Measurements from ENCODE around the gene AATF. TPM values are rescaled to one million over a fixed set of nuclear protein-coding genes. Genes with fewer than 3 reads are reported as not detected.

The AATF gene
- total and polyA plus RNA-seq, 2 donors (not counting 1 experiment from before 2014, with no cell fraction given) = 23.9 to 54.8 TPM

DNA sequence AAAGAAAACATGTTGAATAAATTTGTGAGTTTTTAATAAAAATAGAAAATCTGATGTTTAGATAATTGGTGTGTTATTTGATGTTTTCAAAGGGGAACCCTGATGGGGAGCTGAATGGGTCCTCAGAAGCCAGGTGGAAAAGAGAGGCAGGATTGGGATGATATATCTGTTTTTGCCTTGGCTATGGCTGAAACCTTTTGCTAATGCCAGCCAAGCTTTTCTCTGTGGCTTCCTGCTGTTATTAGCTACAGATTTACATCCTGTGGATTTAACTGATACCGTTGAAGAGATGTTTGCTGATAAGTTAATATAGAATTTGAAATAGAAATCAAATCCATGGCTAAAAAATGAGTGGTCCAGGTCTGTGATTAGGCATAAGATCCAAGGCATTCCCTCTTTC, 4.2 kb upstream of the AATF start:
- TF ChIP-seq, protein P1, sequence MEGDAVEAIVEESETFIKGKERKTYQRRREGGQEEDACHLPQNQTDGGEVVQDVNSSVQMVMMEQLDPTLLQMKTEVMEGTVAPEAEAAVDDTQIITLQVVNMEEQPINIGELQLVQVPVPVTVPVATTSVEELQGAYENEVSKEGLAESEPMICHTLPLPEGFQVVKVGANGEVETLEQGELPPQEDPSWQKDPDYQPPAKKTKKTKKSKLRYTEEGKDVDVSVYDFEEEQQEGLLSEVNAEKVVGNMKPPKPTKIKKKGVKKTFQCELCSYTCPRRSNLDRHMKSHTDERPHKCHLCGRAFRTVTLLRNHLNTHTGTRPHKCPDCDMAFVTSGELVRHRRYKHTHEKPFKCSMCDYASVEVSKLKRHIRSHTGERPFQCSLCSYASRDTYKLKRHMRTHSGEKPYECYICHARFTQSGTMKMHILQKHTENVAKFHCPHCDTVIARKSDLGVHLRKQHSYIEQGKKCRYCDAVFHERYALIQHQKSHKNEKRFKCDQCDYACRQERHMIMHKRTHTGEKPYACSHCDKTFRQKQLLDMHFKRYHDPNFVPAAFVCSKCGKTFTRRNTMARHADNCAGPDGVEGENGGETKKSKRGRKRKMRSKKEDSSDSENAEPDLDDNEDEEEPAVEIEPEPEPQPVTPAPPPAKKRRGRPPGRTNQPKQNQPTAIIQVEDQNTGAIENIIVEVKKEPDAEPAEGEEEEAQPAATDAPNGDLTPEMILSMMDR (IDR thresholded peaks at IDR 0.05) = no peak
- no peak for TF ChIP-seq EZH2 (IDR thresholded peaks at IDR 0.05; ENCODE audit: borderline replicate concordance, insufficient read depth, low read depth, low read length, poor library complexity, severe bottlenecking)
- H3K27me3 ChIP-seq (replicated peaks in 1 of 4; ENCODE audit: control extremely low read depth in 1 of 4, control insufficient read depth in 3 of 4, insufficient read depth in 4 of 4, low read length in 3 of 4) = peaks cover 0 to 82% (median 77%) of the 10 kb centered on the region in 4 experiments
- Mint-ChIP-seq H3K27me3 (peaks cover 58% of the 10 kb centered on the region), H3K4me3 (no peak overlapping the region), H3K9me3 (ENCODE audit: insufficient read depth) (no peaks in the 10 kb centered on the region), H3K4me1 (peaks cover 32% of the 10 kb centered on the region), H3K27ac (no peak overlapping the region)
- no peak overlapping the region for H3K4me3 ChIP-seq (ENCODE audit: control extremely low read depth in 1 of 5, extremely low read depth in 1 of 5, insufficient read depth in 1 of 5, low read depth in 2 of 5, low read length in 4 of 5)
- ChIA-PET CTCF (interaction anchor here (0.7 kb wide), 1 partner anchor 1475 kb away, joined by 4 read pairs; no protein-coding TSS in a partner anchor), POLR2A (no interaction called here)
- DNase-seq (peak; percentile 26), ATAC-seq (ENCODE audit: low read depth) (no peak)
- peaks cover 0 to 50% (median 14%) of the 10 kb centered on the region in 3 donors for H3K9me3 ChIP-seq (ENCODE audit: control extremely low read depth in 1 of 3, control insufficient read depth in 2 of 3, insufficient read depth in 1 of 3, low read length in 2 of 3)
- no peaks in the 10 kb centered on the region for H3K36me3 ChIP-seq (replicated peaks in 1 of 2; ENCODE audit: control extremely low read depth in 1 of 2, control insufficient read depth in 1 of 2, extremely low read depth in 1 of 2, insufficient read depth in 2 of 2, low read length in 1 of 2)
- H4K20me1 ChIP-seq (ENCODE audit: control insufficient read depth, insufficient read depth, low read length, poor library complexity, severe bottlenecking) = peaks cover 11% of the 10 kb centered on the region
- no peak overlapping the region for H3K27ac ChIP-seq (ENCODE audit: low read length in 2 of 2)
- H3K9ac ChIP-seq (ENCODE audit: low read length) = no peak overlapping the region
- no peak overlapping the region for H3K4me2 ChIP-seq (replicated peaks; ENCODE audit: low read depth, low read length, poor library complexity, severe bottlenecking)
- no peak overlapping the region for H2AFZ ChIP-seq (ENCODE audit: insufficient read depth, low read depth, low read length, poor library complexity, severe bottlenecking)
- WGBS (ENCODE audit: insufficient coverage) = no CpG with 5 or more reads among the region's 1 CpG
- H3K4me1 ChIP-seq (ENCODE audit: control insufficient read depth in 2 of 2, insufficient read depth in 2 of 2, low read length in 2 of 2) = peaks cover 42 to 68% of the 10 kb centered on the region in 2 donors
- intact Hi-C loops (cut with micrococcal nuclease) = loop anchor here (10.0 kb wide), 1 partner anchor 800 kb away; the partner anchor contains the start of gene HNF1B
- H3K79me2 ChIP-seq (ENCODE audit: control insufficient read depth, insufficient read depth, low read length) = peaks cover 22% of the 10 kb centered on the region

DNA sequence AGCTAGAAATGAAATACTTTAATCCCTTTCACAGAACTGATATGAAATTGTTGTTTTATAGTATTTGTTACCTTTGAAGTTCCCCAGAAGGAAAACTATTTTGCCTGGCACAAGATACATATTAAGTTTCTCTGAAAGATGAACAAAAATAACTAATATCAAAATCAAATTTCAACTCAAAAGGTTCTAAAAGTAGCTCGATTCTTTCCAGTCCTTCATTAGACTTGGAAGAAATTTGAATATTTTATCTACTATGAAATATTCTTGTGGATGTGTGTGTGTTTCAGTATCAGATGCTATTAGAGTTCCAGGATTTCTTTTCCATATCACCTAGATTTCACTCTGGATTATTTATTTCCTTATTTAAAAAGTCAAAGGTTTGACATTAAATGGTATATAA, 3.6 kb upstream of the AATF start:
- H3K4me1 ChIP-seq (ENCODE audit: control insufficient read depth in 2 of 2, insufficient read depth in 2 of 2, low read length in 2 of 2) = peaks cover 47 to 70% of the 10 kb centered on the region in 2 donors
- ChIA-PET CTCF (no interaction called here), POLR2A (no interaction called here)
- Mint-ChIP-seq H3K27ac (no peak overlapping the region), H3K4me3 (no peak overlapping the region), H3K4me1 (peaks cover 34% of the 10 kb centered on the region), H3K27me3 (peaks cover 53% of the 10 kb centered on the region), H3K9me3 (ENCODE audit: insufficient read depth) (no peaks in the 10 kb centered on the region)
- H3K4me2 ChIP-seq (replicated peaks; ENCODE audit: low read depth, low read length, poor library complexity, severe bottlenecking) = no peak overlapping the region
- H2AFZ ChIP-seq (ENCODE audit: insufficient read depth, low read depth, low read length, poor library complexity, severe bottlenecking) = no peak overlapping the region
- no peak overlapping the region for H3K9ac ChIP-seq (ENCODE audit: low read length)
- ATAC-seq (ENCODE audit: low read depth) (no peak), DNase-seq (no peak)
- H3K27me3 ChIP-seq (replicated peaks in 1 of 4; ENCODE audit: control extremely low read depth in 1 of 4, control insufficient read depth in 3 of 4, insufficient read depth in 4 of 4, low read length in 3 of 4) = peaks cover 0 to 77% (median 73%) of the 10 kb centered on the region in 4 experiments
- WGBS (ENCODE audit: insufficient coverage) = no CpG with 5 or more reads among the region's 1 CpG
- no peak overlapping the region for H3K27ac ChIP-seq (ENCODE audit: low read length in 2 of 2)
- H3K9me3 ChIP-seq (ENCODE audit: control extremely low read depth in 1 of 3, control insufficient read depth in 2 of 3, insufficient read depth in 1 of 3, low read length in 2 of 3) = peaks cover 0 to 45% (median 9%) of the 10 kb centered on the region in 3 donors
- H4K20me1 ChIP-seq (ENCODE audit: control insufficient read depth, insufficient read depth, low read length, poor library complexity, severe bottlenecking) = peaks cover 12% of the 10 kb centered on the region
- TF ChIP-seq, protein P1 (IDR thresholded peaks at IDR 0.05) = no peak
- TF ChIP-seq EZH2 (IDR thresholded peaks at IDR 0.05; ENCODE audit: borderline replicate concordance, insufficient read depth, low read depth, low read length, poor library complexity, severe bottlenecking) = no peak
- no peak overlapping the region for H3K4me3 ChIP-seq (ENCODE audit: control extremely low read depth in 1 of 5, extremely low read depth in 1 of 5, insufficient read depth in 1 of 5, low read depth in 2 of 5, low read length in 4 of 5)
- H3K79me2 ChIP-seq (ENCODE audit: control insufficient read depth, insufficient read depth, low read length) = peaks cover 28% of the 10 kb centered on the region
- intact Hi-C loops (cut with micrococcal nuclease) = loop anchor here (5.0 to 10.0 kb wide), 6 partner anchors 223 to 1983 kb away; partner anchors contain the start of genes CCT6B, HNF1B, PEX12 and SOCS7
- H3K36me3 ChIP-seq (replicated peaks in 1 of 2; ENCODE audit: control extremely low read depth in 1 of 2, control insufficient read depth in 1 of 2, extremely low read depth in 1 of 2, insufficient read depth in 2 of 2, low read length in 1 of 2) = peaks cover 0 to under 1% of the 10 kb centered on the region in 2 experiments

All from B cell (primary cell).